Activated effector memory CD4-positive, alpha-beta T cell treated with anti-CD3 and anti-CD28 coated beads, Interleukin-2, amount 50 U/mL, for 16 hours (primary cell): ENCODE results near the gene PPP1R9A.

Experiments
- DNase-seq: peaks from one replicate; pipeline ENCODE4 v3.0.0-alpha.2; 2020

PPP1R9A gene

DNA sequence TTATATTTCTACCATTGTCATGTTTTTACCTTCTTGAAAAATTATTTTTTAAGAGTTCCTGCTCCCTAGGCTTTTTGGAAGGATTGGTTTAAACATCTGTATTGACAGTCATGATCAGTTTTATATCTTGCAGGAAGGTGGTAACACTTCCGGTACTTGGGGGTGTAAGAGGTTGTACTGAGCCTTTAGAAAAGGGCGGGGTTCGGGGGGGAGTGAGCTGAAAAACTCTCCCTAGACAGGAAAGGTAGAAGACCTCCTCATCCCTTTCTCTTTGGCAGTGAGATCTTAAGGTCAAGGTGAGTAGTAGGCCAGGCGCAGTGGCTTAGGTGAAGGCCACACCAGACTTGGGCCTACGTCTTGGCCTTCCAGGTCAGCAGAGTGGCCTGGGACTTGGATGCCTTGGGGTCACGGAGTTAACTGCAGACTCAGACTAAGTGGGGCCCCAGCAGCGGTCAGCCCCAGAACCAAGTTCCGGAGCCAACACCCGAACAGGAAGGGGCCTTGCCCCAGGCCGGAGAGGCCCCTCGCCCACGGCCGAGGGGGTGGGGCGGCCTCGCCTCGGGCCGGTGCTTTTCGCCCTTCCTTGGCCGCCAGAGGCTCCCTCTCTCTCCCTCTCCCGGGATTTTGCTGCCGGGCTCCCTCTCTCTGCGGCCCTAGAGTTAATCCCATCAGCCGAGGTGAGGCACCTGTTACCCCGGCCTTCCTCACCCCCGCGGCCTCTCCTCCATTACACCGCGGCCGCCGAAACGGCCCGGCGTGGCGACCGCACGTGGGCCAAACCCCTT is at the start of gene PPP1R9A:
PPP1R9A (plus strand) TSS at position 569 of the 785 bp plus-strand sequence. CDS start 2,520 bp downstream, outside the sequence.
- no peak for DNase-seq

DNA sequence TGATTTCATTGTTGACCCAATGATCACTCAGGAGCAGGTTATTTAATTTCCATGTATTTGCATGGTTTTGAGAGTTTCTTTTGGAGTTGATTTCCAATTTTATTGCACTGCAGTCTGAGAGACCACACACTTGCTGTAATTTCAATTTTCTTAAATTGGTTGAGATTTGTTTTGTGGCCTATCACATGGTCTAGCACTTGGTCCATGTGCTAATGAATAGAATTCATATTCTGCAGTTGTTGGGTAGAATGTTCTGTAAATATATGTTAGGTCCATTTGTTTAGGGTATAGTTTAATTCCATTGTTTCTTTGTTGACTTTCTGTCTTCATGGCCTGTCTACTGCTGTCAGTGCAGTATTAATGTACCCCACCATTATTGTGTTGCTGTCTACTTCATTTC is 36.3 kb upstream of the PPP1R9A start:
- no peak for DNase-seq

DNA sequence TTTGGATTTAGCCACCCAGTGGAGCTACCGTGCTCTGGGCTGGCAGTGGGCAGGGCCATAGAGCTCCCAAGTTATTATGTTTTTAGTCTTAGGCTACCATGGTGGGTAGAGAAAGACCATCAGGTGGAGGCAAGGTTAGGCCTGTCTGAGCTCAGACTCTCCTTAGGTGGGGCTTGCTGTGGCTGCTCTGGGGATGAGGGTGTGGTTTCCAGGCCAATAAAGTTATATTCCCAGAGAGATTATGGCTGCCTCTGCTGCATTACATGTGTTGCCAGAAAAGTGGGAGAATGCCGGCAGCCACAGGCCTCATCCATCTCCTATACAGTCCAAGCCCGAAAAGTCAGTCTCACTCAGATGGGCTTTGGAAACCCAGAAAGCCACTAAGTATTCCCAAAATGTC is 34.2 kb upstream of the PPP1R9A start:
- no peak for DNase-seq

DNA sequence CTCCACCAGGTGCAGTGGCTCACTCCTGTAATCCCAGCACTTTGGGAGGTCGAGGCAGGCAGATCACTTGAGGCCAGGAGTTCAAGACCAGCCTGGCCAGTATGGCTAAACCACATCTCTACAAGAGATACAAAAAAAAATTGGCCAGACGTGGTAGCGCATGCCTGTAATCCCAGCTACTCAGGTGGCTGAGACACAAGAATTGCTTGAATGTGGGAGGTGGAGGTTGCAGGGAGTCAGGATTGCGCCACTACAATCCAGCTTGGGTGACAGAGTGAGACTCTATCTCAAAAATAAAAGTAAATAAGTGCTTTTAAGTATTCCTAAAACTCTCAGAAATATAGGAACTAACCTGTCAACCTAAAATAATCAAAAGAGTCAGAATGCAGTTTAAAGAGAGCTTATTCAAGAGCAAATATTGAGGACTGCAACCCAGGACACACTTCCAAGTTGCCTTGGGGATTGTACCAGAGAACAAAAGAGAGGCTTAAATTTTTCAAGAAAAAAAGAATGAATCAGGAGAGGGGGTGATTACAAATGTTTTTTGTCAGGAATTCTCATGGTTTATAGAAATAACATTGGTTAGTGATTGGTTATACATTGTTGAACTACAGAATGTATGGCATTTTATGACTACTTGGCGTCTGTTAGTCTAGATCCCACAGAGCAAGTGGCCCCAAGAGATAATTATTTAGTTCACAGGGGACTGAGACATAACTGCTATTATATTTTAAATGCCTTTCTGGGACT is 33.2 kb upstream of the PPP1R9A start:
- no peak for DNase-seq

DNA sequence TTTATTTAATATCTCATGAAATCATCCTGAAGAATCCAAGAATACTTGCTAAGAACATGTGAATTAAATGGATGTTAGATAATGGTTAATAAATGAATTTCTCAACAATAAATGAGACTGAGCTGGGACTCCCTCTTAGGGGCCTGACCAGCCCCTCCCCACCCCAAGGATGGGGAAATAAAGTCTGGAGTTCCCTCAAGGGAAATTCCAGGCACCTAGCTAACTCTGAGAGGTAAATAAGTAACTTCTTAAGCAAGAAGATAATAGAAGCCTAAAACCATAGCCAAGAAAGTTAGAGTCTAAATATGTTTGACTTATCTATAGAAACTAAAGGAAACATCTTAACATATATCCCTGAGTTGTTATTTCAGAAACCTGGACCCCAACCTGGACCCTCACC is 32.2 kb upstream of the PPP1R9A start:
- no peak for DNase-seq

DNA sequence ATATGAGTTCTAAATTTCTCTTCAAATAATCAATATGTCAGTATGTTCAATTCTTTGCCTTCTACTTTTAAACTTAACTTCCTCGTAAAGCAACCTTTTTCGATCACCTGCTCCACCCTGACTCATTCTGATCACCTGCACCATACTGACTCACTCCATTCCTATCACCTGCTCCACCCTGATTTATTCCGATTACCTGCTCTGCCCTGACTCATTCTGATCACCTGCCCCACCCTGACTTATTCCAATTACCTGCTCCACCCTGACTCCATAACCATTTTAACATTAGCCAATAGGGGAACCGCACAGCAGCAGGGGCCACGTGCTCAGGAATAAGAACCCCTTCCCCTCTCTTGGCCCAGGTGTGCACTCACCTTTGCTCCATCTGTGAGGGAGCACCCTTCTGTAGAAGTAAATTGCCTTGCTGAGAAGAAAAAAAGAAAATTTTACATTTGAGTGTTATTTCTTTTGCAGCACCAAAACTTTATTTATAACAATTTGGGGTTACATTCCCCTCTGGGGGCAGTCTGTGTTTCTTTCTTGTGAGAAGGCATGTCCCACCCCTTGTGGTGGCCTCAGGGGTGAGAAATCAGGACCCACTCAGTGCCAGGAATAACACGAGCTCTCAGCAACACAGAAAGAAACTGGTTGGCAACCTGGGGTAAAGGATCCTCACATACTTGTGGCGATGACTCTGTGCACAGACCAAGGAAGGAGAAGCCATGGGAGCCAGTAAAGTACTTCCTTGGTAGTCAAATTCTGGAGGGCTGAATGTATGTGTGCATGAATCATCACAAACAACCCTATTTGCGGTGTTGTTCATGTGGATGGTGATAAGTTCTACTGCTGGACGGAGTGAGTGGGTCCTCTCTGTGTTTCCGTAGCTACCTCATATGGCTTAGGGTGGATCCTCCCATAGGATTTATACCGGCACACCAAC is 29.4 kb upstream of the PPP1R9A start:
- no peak for DNase-seq

DNA sequence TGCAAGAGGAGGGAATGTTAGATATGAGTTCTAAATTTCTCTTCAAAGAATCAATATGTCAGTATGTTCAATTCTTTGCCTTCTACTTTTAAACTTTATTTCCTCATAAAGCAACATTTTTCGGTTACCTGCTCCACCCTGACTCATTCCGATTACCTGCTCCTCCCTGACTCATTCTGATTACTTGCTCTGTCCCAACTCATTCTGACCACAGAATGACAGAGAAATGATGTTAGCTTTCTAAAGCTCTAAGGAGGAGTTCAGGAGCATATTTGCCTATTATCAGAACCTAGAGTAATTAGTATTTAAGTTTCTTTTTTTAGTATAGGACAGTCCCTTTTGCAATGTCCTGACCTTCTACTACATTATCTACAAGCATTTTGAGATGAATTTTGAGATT is 24.5 kb upstream of the PPP1R9A start:
- no peak for DNase-seq

DNA sequence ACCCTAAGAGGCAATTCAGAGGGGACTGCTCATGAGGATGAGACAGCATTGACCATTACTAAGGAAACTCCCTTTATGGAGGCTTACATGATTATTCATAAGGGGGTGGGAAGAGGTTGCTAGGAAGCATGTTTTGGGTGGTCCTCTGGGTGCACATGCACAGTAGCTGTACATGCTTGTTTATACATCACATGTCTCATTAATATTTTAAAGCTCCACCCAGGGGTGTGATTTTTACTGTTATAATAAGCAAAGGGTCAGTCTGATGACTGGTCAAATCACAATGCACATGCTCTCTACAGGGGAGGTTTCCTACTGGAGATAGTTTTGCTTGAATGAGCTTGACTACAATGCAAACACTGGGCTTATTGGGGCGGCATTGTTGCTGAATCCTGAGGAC is 23.8 kb upstream of the PPP1R9A start:
- DNase-seq = no peak

DNA sequence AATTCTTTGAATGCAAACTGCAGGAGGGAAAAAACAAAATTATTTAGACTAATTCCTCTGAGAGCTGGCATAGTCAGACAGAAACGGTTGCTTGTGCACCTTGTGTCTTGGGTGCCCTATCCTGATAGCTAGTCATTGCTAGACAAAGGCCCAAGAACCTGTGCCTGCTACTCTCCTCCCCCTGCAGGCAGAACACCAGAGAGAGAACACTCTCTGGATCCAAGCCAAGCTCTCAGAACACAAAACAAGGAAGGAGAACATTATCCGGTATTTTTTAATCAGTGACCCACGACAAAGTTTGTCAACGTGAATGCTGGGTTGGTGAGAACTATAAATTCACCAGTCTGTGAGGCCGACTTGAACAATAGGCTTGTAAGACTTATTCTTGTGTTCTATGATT is 18.8 kb upstream of the PPP1R9A start:
- DNase-seq = no peak

DNA sequence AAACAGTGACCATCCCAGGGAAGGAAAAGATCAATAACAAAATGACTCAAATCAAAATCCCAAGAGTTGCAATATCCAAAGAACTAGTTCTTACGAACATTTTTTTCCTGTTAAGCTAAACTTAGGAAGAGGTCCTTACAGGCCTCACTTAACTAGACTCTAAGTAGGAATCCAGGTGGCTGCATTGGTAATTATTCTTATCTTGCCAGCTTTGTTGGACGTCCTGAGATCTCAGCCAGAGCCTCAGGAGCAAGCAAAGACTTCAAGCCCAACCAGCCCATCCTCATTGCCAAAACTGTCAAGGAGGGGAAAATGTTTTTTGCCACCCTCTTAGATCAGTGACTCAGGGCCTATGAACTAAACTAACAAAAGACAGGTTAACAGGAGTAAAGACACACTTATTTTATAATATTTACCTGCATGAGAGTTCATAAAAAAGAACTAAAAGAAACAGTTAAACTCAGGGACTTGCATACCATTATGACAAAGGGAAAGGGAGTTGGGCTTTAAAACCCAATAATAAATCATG is 18.3 kb upstream of the PPP1R9A start:
- DNase-seq = no peak

DNA sequence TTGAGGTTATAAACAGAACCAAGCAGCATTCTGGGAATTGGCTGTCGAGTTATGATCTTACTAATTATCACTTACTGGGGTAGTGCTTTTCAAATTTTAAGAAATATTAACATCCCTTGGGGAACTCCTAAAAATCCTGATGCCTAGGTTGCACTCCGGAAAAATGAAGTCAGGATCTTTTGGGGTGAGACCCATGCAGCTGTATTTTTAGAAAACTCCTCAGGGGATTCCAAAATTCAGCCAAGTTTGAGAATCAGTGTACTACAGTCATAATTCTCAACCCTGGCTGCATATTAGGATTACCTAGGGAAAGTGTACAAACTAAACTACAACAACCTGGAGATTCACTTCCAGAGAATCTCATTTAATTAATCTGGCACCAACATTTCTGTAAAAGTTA is 17.2 kb upstream of the PPP1R9A start:
- DNase-seq = no peak

DNA sequence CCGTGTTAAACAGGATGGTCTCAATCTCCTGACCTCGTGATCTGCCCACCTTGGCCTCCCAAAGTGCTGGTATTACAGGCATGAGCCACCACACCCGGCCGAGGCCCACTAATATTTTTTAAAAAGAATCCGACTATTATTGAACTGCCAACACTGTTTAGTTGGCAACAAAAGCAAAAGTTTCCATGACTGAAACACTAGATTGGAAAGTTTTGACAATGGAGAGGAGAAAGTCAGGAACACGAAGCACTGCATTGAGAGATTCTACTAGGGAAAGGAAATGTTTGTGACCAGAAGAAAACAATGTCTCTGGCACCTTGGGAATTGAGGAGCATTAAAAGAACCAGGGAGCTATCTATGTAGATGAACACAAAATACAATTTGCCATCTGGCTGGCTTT is 13.7 kb upstream of the PPP1R9A start:
- no peak for DNase-seq

DNA sequence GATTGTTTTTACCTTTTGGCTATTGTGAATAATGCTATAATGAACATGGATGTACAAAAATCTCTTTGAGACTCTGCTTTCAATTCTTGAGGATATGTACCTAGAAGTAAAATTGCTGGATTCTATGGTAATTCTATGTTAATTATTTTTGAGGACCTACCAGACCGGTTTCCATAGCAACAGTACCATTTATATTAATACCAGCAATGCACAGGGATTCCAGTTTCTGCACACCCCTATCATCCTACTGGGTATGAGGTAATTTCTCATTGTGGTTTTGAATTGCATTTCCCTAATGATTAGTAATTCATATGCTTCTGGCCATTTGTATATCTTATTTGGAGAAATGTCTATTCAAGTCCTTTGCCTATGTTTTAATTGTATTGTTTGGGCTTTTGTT is 9.9 kb upstream of the PPP1R9A start:
- no peak for DNase-seq

DNA sequence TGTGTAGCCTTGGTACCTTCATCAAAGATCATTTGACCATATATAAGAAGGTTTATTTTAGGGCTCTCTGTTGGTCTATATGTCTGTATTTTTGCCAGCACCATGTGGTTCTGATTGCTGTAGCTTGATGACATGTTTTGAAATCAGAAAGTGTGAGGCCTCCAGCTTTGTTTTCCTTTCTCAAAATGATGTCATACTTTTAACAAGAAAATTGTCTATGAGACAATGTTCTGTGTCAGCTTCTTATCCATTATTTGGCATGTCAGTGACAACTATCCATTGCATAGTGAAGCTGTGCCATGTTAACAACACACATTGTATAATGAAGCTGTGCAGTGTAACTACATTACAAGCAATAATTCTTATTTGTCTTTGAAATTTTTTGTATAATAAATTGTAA is 9.1 kb upstream of the PPP1R9A start:
- DNase-seq = no peak

DNA sequence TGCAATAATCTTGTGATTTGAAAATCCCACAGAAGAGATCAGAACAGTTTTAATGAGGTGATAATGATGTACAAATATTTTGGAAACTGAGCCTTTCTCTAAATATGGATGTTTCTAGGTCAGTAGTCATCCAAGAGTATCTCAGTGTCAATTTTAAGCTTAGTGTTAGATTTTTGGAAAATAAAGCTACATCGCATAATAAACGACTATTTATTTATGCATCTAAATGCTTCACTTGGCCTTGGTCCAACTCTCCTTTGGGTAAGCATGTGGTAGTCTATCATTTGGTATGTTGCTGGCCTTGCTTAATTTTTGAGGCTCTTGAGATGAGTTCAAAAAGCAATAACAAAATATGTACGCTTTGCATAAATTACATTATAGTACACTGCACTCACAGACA is 5.4 kb upstream of the PPP1R9A start:
- no peak for DNase-seq

DNA sequence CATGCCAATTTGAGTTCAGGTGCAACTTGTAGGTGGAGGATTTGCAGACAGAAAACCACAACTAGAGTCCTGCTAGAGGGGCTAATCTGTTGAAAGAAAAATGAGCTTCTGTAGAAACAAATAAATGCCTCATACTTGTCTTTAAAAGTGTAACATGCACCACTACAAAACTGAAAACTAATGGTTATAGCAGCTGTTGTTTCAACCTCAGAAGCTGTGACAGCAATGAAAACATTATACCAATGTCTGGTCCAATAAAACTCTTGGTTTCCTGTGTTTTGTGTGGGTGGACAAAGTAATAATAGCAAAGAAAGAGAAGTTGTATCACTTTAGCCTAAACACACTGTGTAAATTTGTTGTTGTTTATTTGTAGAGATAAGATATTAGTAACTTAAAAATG is 3.4 kb upstream of the PPP1R9A start:
- DNase-seq = no peak

DNA sequence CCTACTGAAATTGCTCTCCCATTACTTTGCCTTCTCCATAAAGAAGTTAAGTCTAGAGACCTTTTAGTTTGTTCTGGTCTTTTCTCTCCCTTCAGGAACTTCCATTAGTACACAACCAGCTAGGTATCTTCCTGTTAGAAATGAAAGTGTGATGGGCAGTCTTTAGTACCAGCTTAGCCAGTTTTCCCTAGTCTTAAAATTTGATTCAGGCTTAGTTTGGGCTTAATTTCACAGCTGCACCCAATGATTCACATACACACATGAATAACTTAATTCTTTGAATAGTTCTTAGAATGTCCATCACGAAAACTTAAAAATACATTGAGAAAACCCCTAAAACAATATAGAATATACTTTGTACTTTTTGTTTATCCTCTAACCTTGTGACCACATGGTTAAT is 2.4 kb upstream of the PPP1R9A start:
- no peak for DNase-seq

DNA sequence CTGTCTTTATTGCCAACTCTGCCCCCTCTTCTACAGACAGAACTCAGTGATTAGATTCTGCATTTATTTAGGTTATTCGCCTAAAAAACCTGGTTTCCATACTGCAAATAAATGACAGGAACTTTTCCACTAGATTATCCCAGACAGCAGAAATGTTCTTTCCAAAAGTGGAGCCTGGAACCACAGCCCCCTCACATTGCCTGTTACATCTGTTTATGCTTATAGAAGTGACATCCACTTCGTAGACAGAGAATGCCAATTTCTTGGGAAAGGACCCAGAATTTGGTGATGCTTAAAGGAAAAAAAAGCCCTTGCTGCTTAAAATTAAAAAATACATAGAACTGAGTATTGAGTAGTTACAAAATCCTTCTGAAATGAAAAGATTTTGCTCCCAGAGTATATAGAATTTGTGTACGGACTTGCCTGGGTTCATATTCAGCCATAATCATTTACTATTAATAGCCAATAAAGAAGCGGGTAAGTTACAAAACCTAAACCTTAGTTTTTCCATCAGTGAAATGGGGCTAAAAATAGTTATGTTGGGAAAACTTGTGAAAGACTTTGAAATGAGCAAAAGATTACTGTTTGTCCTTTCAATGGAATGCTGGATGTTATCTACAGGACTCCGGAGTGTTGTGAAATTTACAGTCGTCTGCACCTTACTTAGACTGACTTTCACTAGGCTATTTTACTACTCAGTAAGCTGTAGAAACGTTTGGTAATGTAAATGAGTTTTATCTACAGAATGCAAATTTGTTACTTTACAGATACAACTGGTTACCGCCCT is 1.1 kb upstream of the PPP1R9A start:
- DNase-seq = no peak

DNA sequence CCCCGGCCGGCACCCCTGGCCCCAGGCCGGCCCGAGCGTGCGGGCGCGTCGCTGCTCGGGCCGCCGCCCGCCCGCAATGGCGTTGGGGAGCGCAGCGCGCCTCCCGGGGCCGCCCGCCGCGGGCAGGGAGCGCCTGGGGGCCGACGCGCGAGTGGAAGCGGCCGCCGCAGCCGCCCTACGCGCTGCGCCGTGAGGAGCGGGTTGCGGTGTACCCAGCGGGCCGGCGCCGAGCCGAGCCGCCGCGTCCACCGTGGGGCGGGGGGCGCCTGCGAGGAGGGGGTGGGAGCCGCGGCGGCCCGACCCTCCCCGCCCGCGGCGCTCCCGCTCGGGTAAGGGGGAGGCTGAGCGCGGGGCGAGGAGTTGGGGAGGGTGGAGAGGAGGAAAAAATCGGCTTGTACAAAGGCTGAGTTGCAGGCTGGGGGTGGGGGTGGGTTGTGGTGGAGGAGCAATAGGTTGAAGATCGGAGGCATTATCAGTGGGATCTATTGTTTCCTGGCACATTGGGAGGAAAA is 473 bp downstream of the PPP1R9A start:
- no peak for DNase-seq

DNA sequence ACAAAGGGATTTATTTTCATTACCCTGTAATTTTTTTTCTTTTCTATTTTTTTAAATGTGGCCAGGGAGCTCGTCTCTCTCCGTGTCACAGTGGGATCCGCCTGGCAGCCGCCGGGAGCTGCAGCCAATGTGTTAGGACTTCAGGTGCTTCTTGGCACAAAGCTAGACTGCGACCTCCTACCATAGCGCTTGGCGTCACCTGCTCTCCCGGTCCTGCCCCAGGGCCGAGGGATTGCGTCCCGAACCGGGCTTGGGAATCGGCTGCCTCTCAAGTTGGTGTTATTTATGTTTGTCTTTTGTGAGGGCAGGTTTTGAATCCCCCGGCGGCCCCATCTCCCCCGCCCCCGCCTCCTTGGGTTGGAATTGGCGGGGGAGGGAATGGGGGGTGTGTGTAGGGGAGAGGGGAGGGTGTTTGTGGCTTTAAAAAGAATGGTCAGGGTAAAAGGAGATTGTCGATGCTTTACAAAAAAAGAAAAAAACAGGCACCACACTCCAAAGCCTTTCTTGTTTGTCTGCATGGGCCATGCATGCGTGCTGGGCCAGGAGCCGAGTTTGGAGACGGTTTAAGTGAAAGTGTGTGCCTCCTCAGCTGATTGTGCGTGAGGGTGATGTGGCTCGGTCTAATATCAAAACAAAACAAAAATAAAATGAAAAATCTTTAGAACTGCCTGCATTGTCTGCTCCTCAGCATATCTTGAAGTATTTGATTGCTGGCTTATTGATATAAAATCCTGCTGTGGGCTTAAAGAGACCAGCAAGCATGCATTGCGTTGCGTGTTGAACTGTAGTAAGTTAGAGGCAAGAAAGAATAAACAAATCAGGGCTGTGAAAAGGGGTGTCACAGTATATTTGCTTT is 1.2 kb downstream of the PPP1R9A start:
- DNase-seq = no peak

DNA sequence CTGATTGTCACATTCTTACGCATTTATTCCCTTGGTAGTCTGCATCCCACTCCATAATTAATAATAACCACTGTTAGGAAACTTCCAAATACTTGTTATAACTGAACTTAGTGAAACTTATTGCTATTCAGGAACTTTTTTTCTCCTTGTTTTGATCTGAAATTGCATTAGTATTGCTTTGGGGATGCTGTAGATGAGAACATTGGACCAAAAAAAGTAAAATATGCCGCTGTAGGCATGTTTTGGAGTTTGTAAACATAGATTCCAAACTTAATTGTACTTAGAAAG is 1.7 kb downstream of the PPP1R9A start:
- DNase-seq = no peak
